GM12878 (cell line): ENCODE measurements around the gene CERK. TPM values are rescaled to one million over a fixed set of nuclear protein-coding genes. Genes with fewer than 3 reads are reported as not detected.

Experiments
- ATAC-seq: fragments of 200-7000 bp; cut with Tn5 transposase; 3 replicates; pipeline ENCODE4 v1.9.1; 2020; ENCODE audit warnings: mild to moderate bottlenecking, moderate library complexity
- BruUV-seq: library from RNA; stranded (reverse); fragments of 400-500 nt; replicated peaks from 2 replicates; lab custom pipeline; 2021; lab: Mats Ljungman, UMichigan
- CTCF ChIA-PET: fragments of 300-600 bp; sonication (Branson Sonifier 250); formaldehyde crosslinking; extraction: SDS; loops from one replicate; lab custom pipeline; 2021; ENCODE audit warnings: inconsistent platforms; lab: Yijun Ruan, JAX
- POLR2A ChIA-PET: fragments of 350-600 bp; formaldehyde crosslinking; extraction: SDS; loops from one replicate; lab custom pipeline; 2021; ENCODE audit warnings: inconsistent platforms; lab: Charles Lee
- RAD21 ChIA-PET: fragments of 300-600 bp; sonication (Branson Sonifier 250); formaldehyde crosslinking; loops from one replicate; lab custom pipeline; 2023; ENCODE audit warnings: antibody characterized with exemption; ENCODE audit not compliant: unreplicated experiment; lab: Charles Lee
- SMC1A ChIA-PET: fragments of 300-600 bp; sonication (Branson Sonifier 250); formaldehyde crosslinking; loops from one replicate; lab custom pipeline; 2023; ENCODE audit not compliant: unreplicated experiment, uncharacterized antibody; lab: Charles Lee
- DNase-seq: peaks from one replicate; pipeline ENCODE4 v3.0.0-alpha.2; 2011; ENCODE audit warnings: low read depth, low spot score
- FAIRE-seq: peaks from 3 replicates; lab custom pipeline; 2011; peaks lifted over from hg19 to GRCh38; lab: Jason Lieb, UNC
- H2AFZ ChIP-seq: 2 replicates; pipeline ENCODE4 v1.6.0; 2011; ENCODE audit warnings: low read depth, low read length, control low read depth; ENCODE audit not compliant: control insufficient read depth
- H3K27ac ChIP-seq: 2 replicates; pipeline ENCODE4 v1.5.1; 2011; ENCODE audit warnings: control low read depth; ENCODE audit not compliant: control insufficient read depth, insufficient read depth
- H3K27me3 ChIP-seq, 2 experiments: replicated peaks in 1 of 2; 2 replicates each; pipeline versions ENCODE4 v1.6.0 to v1.6.1; 2011; ENCODE audit warnings: low read length in 1 of 2; ENCODE audit not compliant: control insufficient read depth in 2 of 2, insufficient read depth in 2 of 2
- H3K36me3 ChIP-seq, 2 experiments: 2 replicates each; pipeline ENCODE4 v1.5.1; 2011; ENCODE audit warnings: low read length in 1 of 2; ENCODE audit not compliant: control insufficient read depth in 2 of 2, insufficient read depth in 2 of 2
- H3K4me1 ChIP-seq: 2 replicates; pipeline ENCODE4 v1.6.1; 2011; ENCODE audit warnings: mild to moderate bottlenecking, low read length, moderate library complexity, mixed read lengths; ENCODE audit not compliant: control insufficient read depth, insufficient read depth
- H3K4me2 ChIP-seq: 2 replicates; pipeline ENCODE4 v1.6.0; 2011; ENCODE audit warnings: control low read depth; ENCODE audit not compliant: control insufficient read depth, insufficient read depth
- H3K4me3 ChIP-seq: fragments of 200-600 bp; sonication (generic); 2 replicates; pipeline ENCODE4 v1.5.1; 2016
- H3K79me2 ChIP-seq: 2 replicates; pipeline ENCODE4 v1.6.0; 2011; ENCODE audit warnings: low read length; ENCODE audit not compliant: control insufficient read depth, insufficient read depth
- H3K9ac ChIP-seq: 2 replicates; pipeline ENCODE4 v1.8.0; 2011; ENCODE audit warnings: low read length, control low read depth, mixed read lengths; ENCODE audit not compliant: control insufficient read depth, insufficient read depth
- H3K9me3 ChIP-seq: replicated peaks from 3 replicates; pipeline ENCODE4 v1.5.1; 2011; ENCODE audit warnings: mild to moderate bottlenecking, low read length; ENCODE audit not compliant: control insufficient read depth, insufficient read depth
- H4K20me1 ChIP-seq: 2 replicates; pipeline ENCODE4 v1.6.0; 2011; ENCODE audit not compliant: control insufficient read depth, insufficient read depth
- CREM ChIP-seq: IDR thresholded peaks from 2 replicates; pipeline ENCODE4 v1.6.1; 2014; ENCODE audit warnings: antibody characterized with exemption, low read depth
- IRF5 ChIP-seq: fragments of 450-650 bp; IDR thresholded peaks from 2 replicates; pipeline ENCODE4 v1.6.1; 2017; ENCODE audit warnings: borderline replicate concordance
- LARP7 ChIP-seq: fragments of 450-650 bp; IDR thresholded peaks from 2 replicates; pipeline ENCODE4 v1.6.1; 2017; ENCODE audit warnings: mild to moderate bottlenecking
- NFYA ChIP-seq: IDR thresholded peaks from 2 replicates; pipeline ENCODE4 v1.6.1; 2011; ENCODE audit warnings: low read depth, mild to moderate bottlenecking, low read length, improper control_type of control experiment, borderline replicate concordance
- NR2F1 ChIP-seq: fragments of 450-650 bp; conservative IDR thresholded peaks from 2 replicates; pipeline ENCODE4 v1.6.1; 2017; ENCODE audit warnings: mild to moderate bottlenecking
- PML ChIP-seq: IDR thresholded peaks from 2 replicates; pipeline ENCODE4 v1.6.1; 2012; ENCODE audit warnings: low read length, inconsistent platforms
- POLR2AphosphoS2 ChIP-seq: IDR thresholded peaks from 2 replicates; pipeline ENCODE4 v1.6.1; 2011; ENCODE audit warnings: low read depth, mild to moderate bottlenecking, low read length, improper control_type of control experiment, moderate library complexity
- RBBP5 ChIP-seq: fragments of 200-600 bp; sonication (generic); conservative IDR thresholded peaks from 2 replicates; pipeline ENCODE4 v1.6.1; 2016
- RCOR1 ChIP-seq: conservative IDR thresholded peaks from 2 replicates; pipeline ENCODE4 v1.6.1; 2012; ENCODE audit warnings: low read depth, low read length, improper control_type of control experiment
- RELA ChIP-seq: fragments of 450-650 bp; IDR thresholded peaks from 2 replicates; pipeline ENCODE4 v1.8.0; 2014; ENCODE audit warnings: borderline replicate concordance; ENCODE audit not compliant: partially characterized antibody
- TCF3 ChIP-seq: IDR thresholded peaks from 2 replicates; pipeline ENCODE4 v1.6.1; 2012; ENCODE audit warnings: low read depth, mild to moderate bottlenecking, low read length, borderline replicate concordance; ENCODE audit not compliant: insufficient read depth
- ZNF274 ChIP-seq: IDR thresholded peaks from one replicate; pipeline ENCODE4 v1.8.0; 2011; ENCODE audit not compliant: insufficient read length, insufficient read depth
- WGBS: methylation state at CpG from one replicate; pipeline ENCODE4 v1.1.6; 2016; ENCODE audit warnings: low lambda C conversion rate; ENCODE audit not compliant: insufficient replicate concordance, insufficient coverage; ENCODE audit errors: missing lambda C conversion rate; 5-methylcytosine and 5-hydroxymethylcytosine counted together
- in situ Hi-C: fragments of 300-500 bp; cut with MboI; formaldehyde crosslinking; loops from 9 replicates; pipeline ENCODE4 v1.14.3; 2018; ENCODE audit warnings: mixed read lengths
- intact Hi-C: fragments of 100-400 bp; cut with micrococcal nuclease; formaldehyde crosslinking; loops from one replicate; pipeline ENCODE4 v1.14.2; 2022; ENCODE audit not compliant: unreplicated experiment
- polyA plus RNA-seq, 11 experiments: library from polyadenylated mRNA; depleted of rRNA in 4 of 11; unstranded in 6 of 11; stranded (reverse) in 5 of 11; fragments of >200 nt; fragmentation: Nextera tagmentation in 4 of 11; fragmentation: Illumina TruSeq in 1 of 11; extraction: Ambion mirVana in 4 of 11; extraction: Trizol in 1 of 11; gene quantifications; 1 replicate in 1 of 11; 2 replicates in 10 of 11; pipeline versions ENCODE4 v1.2.1 to v1.2.3, GENCODE V29; 2011 to 2016; ENCODE audit warnings: inconsistent platforms in 2 of 11, missing spikeins in 2 of 11, low read depth in 1 of 11
- total RNA-seq, 4 experiments: library from RNA; depleted of rRNA in 3 of 4; stranded (reverse); fragments of >200 nt in 3 of 4; fragmentation: Illumina TruSeq in 1 of 4; extraction: Trizol in 1 of 4; gene quantifications; 2 replicates each; pipeline versions ENCODE4 v1.2.1 to v1.2.3, GENCODE V29; 2013 to 2021

The CERK gene
- total and polyA plus RNA-seq, 10 of the 15 experiments (the other 5 are each of a cell fraction or from before 2014, with no cell fraction given), result 4.0 to 41.1 (median 30.2) TPM

GRCh38 chr22:46731246-46732040, 6.6 kb downstream of the CERK start:
- no peak overlapping the region for H3K27ac ChIP-seq
- peaks cover 0 to 12% of the 10 kb centered on the region in 2 experiments; a peak in 2 of 4 replicates for H3K36me3 ChIP-seq
- no peak overlapping the region for H3K4me3 ChIP-seq
- ATAC-seq, result no peak
- DNase-seq, result no peak
- H4K20me1 ChIP-seq, result peaks cover 3% of the 10 kb centered on the region
- ChIA-PET SMC1A (interaction anchor here (1.7 to 2.2 kb wide), 2 partner anchors 11 to 31 kb away, joined by 4 to 5 read pairs; partner anchors contain the start of gene TBC1D22A), CTCF (interaction anchor here (2.3 kb wide), 1 partner anchor 168 kb away, joined by 6 read pairs; no protein-coding TSS in a partner anchor), POLR2A (no interaction called here), RAD21 (interaction anchor here (1.0 kb wide), 1 partner anchor 18 kb away, joined by 3 read pairs; no protein-coding TSS in a partner anchor)
- peaks cover 31% of the 10 kb centered on the region for H3K4me1 ChIP-seq
- H3K79me2 ChIP-seq, result peaks cover 39% of the 10 kb centered on the region
- no peaks in the 10 kb centered on the region for H3K27me3 ChIP-seq
- no peak overlapping the region for H3K4me2 ChIP-seq
- in situ Hi-C loops, result no loop called here
- no TSS peak for BruUV-seq
- no peak for TF ChIP-seq LARP7
- no peak for TF ChIP-seq ZNF274
- TF ChIP-seq NFYA, result no peak
- TF ChIP-seq POLR2AphosphoS2, result no peak
- TF ChIP-seq IRF5, result no peak
- no peak for TF ChIP-seq TCF3
- no peak for TF ChIP-seq PML
- no peak for TF ChIP-seq NR2F1
- TF ChIP-seq RBBP5, result no peak
- TF ChIP-seq RCOR1, result no peak
- no peak for TF ChIP-seq CREM
- TF ChIP-seq RELA, result no peak
- no peak overlapping the region for H3K9ac ChIP-seq
- no peak overlapping the region for H2AFZ ChIP-seq
- FAIRE-seq, result no peak
- WGBS, result 92% methylated on average over 20 of the region's 22 CpGs
- no peaks in the 10 kb centered on the region for H3K9me3 ChIP-seq
- intact Hi-C loops, result no loop called here
